Fibroblast of mammary gland (primary cell): Measurements from ENCODE around the gene SYT7.
A peak's percentile ranks its signal among the peaks of the same experiment; 100 is the strongest.

Source experiments
- DNase-seq: peaks from one replicate; pipeline ENCODE4 v3.0.0-alpha.2; 2010; ENCODE audit warnings: low read depth
- H3K4me3 ChIP-seq: 2 replicates; pipeline ENCODE4 v1.5.1; 2011; ENCODE audit warnings: low read depth, mild to moderate bottlenecking, low read length, moderate library complexity; ENCODE audit not compliant: control insufficient read depth
- TF ChIP-seq, protein P1 (sequence below): conservative IDR thresholded peaks from 2 replicates; pipeline ENCODE4 v1.5.1; 2011; ENCODE audit warnings: low read depth, low read length, inconsistent platforms; ENCODE audit not compliant: control insufficient read depth, insufficient read depth

Gene SYT7

DNA sequence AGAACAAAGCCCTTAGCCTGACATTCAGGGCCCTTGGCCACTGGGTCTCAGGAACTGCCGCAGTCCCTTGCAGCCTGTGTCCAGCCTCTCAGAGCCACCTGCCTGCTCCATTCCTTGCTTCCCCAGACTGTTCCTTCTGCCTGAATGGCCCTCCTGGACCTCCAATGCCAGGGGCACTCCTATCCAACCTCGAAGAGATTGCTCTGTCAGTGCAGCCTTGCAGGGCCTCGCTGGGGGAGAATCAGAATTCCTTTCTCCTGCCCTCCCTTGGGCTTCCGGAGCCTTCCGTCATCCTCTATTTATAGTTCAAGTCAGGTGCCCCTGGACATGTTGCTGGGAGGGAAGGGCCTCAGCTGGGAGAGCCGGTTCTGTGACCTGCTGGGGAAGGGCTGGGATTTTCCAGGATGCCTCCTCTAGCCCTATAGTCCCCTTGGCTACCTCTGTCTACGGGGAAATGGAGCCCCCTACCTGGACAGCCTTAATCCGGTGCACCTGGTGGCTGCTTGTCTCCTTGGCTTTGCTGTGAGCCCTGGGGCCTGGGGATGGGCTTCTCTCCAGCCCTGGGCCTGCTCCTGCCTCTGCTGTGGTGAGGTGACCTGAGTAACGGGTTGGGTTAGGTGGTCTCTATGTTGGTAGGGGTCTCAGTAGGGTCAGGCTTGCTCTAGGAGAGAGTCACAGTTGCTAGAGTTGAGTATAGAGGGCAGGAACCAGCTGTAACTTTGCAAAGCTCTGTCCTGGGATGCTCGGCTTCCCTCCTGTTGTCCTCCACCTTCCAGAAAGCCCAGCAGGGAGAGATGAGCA is 45.9 kb upstream of the SYT7 start:
- no peak for DNase-seq

DNA sequence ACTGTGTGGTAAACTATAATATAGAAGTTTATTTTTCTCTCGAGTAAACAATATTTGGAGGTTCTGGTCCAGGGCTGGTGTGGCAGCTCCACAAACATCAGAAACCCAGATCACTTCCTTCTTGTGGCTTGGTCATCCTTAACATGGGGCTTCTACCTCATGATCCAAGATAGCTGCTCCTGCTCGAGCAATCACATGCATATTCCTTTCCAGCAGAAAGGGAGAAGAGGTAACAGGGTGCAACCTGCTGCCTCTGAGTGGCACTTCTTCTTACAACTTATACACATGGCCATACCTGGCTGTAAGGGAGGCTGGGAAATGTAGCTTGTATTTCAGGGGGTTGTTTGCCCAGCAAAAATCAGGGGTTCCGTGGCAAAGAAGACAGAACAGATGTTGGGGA is 44.6 kb upstream of the SYT7 start:
- H3K4me3 ChIP-seq, result no peak overlapping the region
- no peak for DNase-seq
- TF ChIP-seq, protein P1, sequence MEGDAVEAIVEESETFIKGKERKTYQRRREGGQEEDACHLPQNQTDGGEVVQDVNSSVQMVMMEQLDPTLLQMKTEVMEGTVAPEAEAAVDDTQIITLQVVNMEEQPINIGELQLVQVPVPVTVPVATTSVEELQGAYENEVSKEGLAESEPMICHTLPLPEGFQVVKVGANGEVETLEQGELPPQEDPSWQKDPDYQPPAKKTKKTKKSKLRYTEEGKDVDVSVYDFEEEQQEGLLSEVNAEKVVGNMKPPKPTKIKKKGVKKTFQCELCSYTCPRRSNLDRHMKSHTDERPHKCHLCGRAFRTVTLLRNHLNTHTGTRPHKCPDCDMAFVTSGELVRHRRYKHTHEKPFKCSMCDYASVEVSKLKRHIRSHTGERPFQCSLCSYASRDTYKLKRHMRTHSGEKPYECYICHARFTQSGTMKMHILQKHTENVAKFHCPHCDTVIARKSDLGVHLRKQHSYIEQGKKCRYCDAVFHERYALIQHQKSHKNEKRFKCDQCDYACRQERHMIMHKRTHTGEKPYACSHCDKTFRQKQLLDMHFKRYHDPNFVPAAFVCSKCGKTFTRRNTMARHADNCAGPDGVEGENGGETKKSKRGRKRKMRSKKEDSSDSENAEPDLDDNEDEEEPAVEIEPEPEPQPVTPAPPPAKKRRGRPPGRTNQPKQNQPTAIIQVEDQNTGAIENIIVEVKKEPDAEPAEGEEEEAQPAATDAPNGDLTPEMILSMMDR, result no peak

More for the DNA sequence above, 45.9 kb upstream of the SYT7 start:
- TF ChIP-seq, protein P1, result no peak
- H3K4me3 ChIP-seq, result no peak overlapping the region

DNA sequence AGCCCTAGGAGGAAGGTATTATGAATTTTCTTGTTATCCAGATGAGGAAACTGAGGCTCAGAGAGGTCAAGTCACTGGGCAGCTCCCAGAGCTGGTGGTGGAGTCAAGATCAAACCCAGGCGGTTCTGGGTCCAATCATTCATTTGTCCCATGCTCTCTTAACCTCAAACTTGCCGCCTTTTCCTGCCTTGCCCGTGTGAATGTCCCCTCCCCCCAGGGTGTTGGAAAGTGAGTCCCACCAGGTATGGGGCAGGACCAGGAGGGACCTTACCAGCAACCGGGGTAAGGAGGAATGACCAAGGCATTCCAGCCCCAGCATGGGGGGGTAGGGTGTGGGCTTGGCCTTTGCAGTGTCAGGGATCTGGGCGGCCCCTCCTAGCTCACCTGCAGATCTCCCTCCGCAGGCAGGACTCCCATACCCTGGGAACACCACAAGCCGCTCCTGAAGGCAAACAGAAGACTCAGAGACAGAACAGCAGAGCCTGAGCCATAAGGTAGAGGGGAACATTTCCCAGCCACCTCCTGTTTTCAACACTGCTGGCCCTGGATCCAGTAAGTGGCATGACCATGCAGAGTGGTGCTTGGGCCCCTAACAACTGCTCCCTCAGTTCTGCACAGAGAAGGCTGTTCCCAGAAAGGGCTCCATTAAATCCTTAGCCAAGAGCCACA is 41.2 kb upstream of the SYT7 start:
- TF ChIP-seq, protein P1, result no peak
- H3K4me3 ChIP-seq, result no peak overlapping the region
- no peak for DNase-seq

DNA sequence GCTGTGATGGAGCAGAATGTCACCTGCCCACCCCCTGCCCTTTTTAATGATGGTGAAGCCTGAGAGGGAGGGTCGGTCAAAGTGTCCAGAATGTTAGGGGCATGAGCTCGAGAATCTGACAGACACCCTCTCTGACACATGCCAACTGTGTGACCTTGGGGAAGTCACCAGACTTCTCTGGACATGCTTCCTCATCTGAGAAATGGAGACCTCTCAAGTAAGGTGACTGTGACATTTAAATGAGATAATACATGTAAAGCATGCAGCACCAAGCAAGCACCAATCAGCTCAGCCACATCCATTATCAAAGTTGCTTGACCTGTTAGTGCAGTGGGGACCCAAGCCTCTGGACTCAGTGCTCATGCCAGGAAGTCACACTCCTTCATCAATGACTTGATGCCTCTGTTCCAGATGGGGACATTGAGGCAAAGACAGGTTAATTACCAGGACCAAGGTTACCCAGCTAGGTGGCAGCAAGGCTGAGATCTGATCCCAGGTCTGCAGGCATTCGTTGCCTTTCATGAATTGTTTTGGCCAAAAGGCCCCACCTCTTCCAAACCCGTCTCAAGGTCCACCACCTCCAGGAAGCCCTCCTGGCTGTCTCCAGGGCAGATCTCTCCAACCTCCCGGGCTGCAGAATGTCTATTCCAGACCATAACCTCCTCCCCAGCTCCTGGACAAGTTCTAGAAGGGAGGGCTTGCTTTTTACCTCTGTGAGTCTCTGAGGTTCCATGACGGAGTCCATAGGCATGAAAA is 38.8 kb upstream of the SYT7 start:
- TF ChIP-seq, protein P1, result no peak
- H3K4me3 ChIP-seq, result no peak overlapping the region
- no peak for DNase-seq

DNA sequence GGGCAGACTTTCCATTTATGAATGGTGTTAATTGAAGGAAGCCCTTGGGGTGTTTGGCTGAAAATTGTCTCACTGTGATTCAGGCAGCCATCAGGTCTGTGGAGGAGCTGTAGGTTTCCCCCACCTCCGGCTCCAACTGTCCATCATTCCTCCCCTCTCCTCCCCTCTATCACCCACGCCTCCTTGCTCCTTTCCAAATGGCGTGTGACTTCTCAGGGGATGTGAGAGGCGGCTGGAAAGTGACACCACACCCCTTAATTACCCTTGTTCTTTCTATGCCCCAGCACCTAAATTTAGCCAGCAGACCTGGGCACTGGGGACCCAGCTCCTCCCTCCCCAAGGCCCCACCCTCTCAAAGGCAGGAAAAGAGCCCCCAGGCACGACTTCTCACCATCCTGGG is 38.1 kb upstream of the SYT7 start:
- no peak overlapping the region for H3K4me3 ChIP-seq
- no peak for DNase-seq
- TF ChIP-seq, protein P1, result no peak

DNA sequence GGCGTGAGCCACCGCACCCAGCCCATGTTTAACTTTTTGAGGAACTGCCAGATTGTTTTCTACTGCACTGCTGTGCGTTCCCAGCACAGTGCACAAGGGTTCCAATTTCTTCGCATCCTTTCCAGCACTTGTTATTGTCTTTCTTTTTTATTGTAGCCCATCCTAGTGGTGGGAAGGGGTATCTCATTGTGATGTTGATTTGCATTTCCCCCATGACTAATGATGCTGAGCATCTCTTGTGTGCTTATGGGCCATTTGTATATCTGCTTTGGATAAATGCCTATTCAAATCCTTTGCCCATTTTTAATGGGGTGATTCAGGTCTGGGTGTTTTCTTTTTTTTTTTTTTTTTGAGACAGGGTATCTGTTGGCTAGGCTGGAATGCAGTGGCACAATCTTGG is 36.6 kb upstream of the SYT7 start:
- TF ChIP-seq, protein P1, result peak; percentile 32
- peak; percentile 73 for DNase-seq
- no peak overlapping the region for H3K4me3 ChIP-seq
